ENCODE results near the gene HNF4A.

Gene HNF4A

GRCh38 chr20:44392776-44393607 is 37.5 kb downstream of the HNF4A start:
- DNase-seq, result no peak

- DNase-seq, result no peak
Measured at GRCh38 chr20:44393608-44394451, 38.3 kb downstream of the HNF4A start.

GRCh38 chr20:44394452-44394701 is 38.9 kb downstream of the HNF4A start:
- DNase-seq, result no peak

GRCh38 chr20:44394702-44395460 is 39.4 kb downstream of the HNF4A start:
- no peak for DNase-seq

GRCh38 chr20:44395461-44396340 is 40.2 kb downstream of the HNF4A start:
- no peak for DNase-seq

GRCh38 chr20:44396369-44397130 is 41.1 kb downstream of the HNF4A start:
- no peak for DNase-seq

GRCh38 chr20:44398335-44398734 is 42.8 kb downstream of the HNF4A start:
- no peak for DNase-seq

- DNase-seq, result no peak
Measured at GRCh38 chr20:44399446-44399845, 43.9 kb downstream of the HNF4A start.

- no peak for DNase-seq
Measured at GRCh38 chr20:44400671-44400969, 45.1 kb downstream of the HNF4A start.

GRCh38 chr20:44400970-44401769 is 45.7 kb downstream of the HNF4A start:
- DNase-seq, result no peak

GRCh38 chr20:44401770-44402390 is 46.4 kb downstream of the HNF4A start:
- no peak for DNase-seq

- DNase-seq, result no peak
Measured at GRCh38 chr20:44402391-44403193, 47.1 kb downstream of the HNF4A start.

- DNase-seq, result no peak
Measured at GRCh38 chr20:44403194-44404112, 48.0 kb downstream of the HNF4A start.

GRCh38 chr20:44404204-44405181 is 49.0 kb downstream of the HNF4A start:
- DNase-seq, result no peak

- DNase-seq, result no peak
Measured at GRCh38 chr20:44405257-44405656, 49.8 kb downstream of the HNF4A start.

GRCh38 chr20:44405785-44406571 is 50.5 kb downstream of the HNF4A start:
- no peak for DNase-seq
